B cell (primary cell): ENCODE data around the gene PPP2R5C. TPM values are rescaled to one million over a fixed set of nuclear protein-coding genes. Genes with fewer than 3 reads are reported as not detected.

ENCODE experiments used
- ATAC-seq: fragments of 200-7000 bp; cut with Tn5 transposase; one replicate; pipeline ENCODE4 v1.10.0; 2021; ENCODE audit warnings: low read depth, mild to moderate bottlenecking, moderate number of reproducible peaks, moderate library complexity
- CTCF ChIA-PET: fragments of 350-600 bp; sonication (Branson Sonifier 250); formaldehyde crosslinking; loops from one replicate; lab custom pipeline; 2021; ENCODE audit warnings: antibody characterized with exemption, inconsistent platforms; lab: Charles Lee
- POLR2A ChIA-PET: fragments of 350-600 bp; sonication (Branson Sonifier 250); formaldehyde crosslinking; loops from one replicate; lab custom pipeline; 2021; ENCODE audit warnings: antibody characterized with exemption; lab: Charles Lee
- DNase-seq: peaks from one replicate; pipeline ENCODE4 v3.0.0; 2013
- H2AFZ ChIP-seq: 2 replicates; pipeline ENCODE4 v1.6.1; 2012; ENCODE audit warnings: mild to moderate bottlenecking, low read depth, low read length; ENCODE audit not compliant: insufficient read depth, poor library complexity, severe bottlenecking
- H3K27ac ChIP-seq, 2 donors: 1 replicate in 1 of 2; 2 replicates in 1 of 2; pipeline ENCODE4 v1.5.1; 2012 to 2013; ENCODE audit warnings: low read length in 2 of 2, mild to moderate bottlenecking in 2 of 2, moderate library complexity in 1 of 2
- H3K27me3 ChIP-seq, 4 experiments: fragments of 200-600 bp in 1 of 4; sonication (generic) in 1 of 4; replicated peaks in 1 of 4; 1 replicate in 2 of 4; 2 replicates in 2 of 4; pipeline versions ENCODE4 v1.6.1 to v1.7.0; 2013 to 2016; ENCODE audit warnings: low read length in 3 of 4, mild to moderate bottlenecking in 2 of 4, mixed read lengths in 1 of 4, moderate library complexity in 1 of 4; ENCODE audit not compliant: insufficient read depth in 4 of 4, control insufficient read depth in 3 of 4; ENCODE audit errors: control extremely low read depth in 1 of 4
- H3K36me3 ChIP-seq, 2 experiments: replicated peaks in 1 of 2; 1 replicate in 1 of 2; 2 replicates in 1 of 2; pipeline versions ENCODE4 v1.6.1 to v1.7.1; 2013; ENCODE audit warnings: low read length in 1 of 2; ENCODE audit not compliant: insufficient read depth in 2 of 2, control insufficient read depth in 1 of 2; ENCODE audit errors: control extremely low read depth in 1 of 2, extremely low read depth in 1 of 2
- H3K4me1 ChIP-seq, 2 donors: fragments of 200-600 bp in 1 of 2; sonication (generic) in 1 of 2; 1 replicate in 1 of 2; 2 replicates in 1 of 2; pipeline versions ENCODE4 v1.5.1 to v1.6.1; 2013 to 2017; ENCODE audit warnings: low read length in 2 of 2; ENCODE audit not compliant: control insufficient read depth in 2 of 2, insufficient read depth in 2 of 2
- H3K4me2 ChIP-seq: replicated peaks from 2 replicates; pipeline ENCODE3; 2012; ENCODE audit warnings: mild to moderate bottlenecking, low read depth, low read length; ENCODE audit not compliant: poor library complexity, severe bottlenecking
- H3K4me3 ChIP-seq, 5 experiments: fragments of 200-600 bp in 1 of 5; sonication (generic) in 1 of 5; 1 replicate in 3 of 5; 2 replicates in 2 of 5; pipeline versions ENCODE4 v1.5.1 to v1.7.0; 2011 to 2016; ENCODE audit warnings: low read length in 4 of 5, mild to moderate bottlenecking in 4 of 5, low read depth in 2 of 5, control low read depth in 1 of 5, moderate library complexity in 1 of 5; ENCODE audit not compliant: insufficient read depth in 1 of 5; ENCODE audit errors: control extremely low read depth in 1 of 5, extremely low read depth in 1 of 5
- H3K79me2 ChIP-seq: fragments of 200-600 bp; sonication (generic); one replicate; pipeline ENCODE4 v1.6.0; 2016; ENCODE audit warnings: low read length; ENCODE audit not compliant: control insufficient read depth, insufficient read depth
- H3K9ac ChIP-seq: fragments of 200-600 bp; sonication (generic); 2 replicates; pipeline ENCODE4 v1.6.1; 2017; ENCODE audit warnings: mild to moderate bottlenecking, low read length, moderate library complexity
- H3K9me3 ChIP-seq, 3 donors: one replicate each; pipeline versions ENCODE4 v1.6.1 to v1.7.1; 2013; ENCODE audit warnings: low read length in 2 of 3; ENCODE audit not compliant: control insufficient read depth in 2 of 3, insufficient read depth in 1 of 3; ENCODE audit errors: control extremely low read depth in 1 of 3
- H4K20me1 ChIP-seq: 2 replicates; pipeline ENCODE4 v1.6.0; 2012; ENCODE audit warnings: mild to moderate bottlenecking, low read length; ENCODE audit not compliant: insufficient read depth, control insufficient read depth, poor library complexity, severe bottlenecking
- H3K27ac Mint-ChIP-seq: one replicate; pipeline ENCODE4 v1.8.0; 2021; ENCODE audit warnings: mixed read lengths
- H3K27me3 Mint-ChIP-seq: one replicate; pipeline ENCODE4 v1.8.0; 2021; ENCODE audit warnings: mixed read lengths
- H3K4me1 Mint-ChIP-seq: one replicate; pipeline ENCODE4 v1.8.0; 2021; ENCODE audit warnings: mixed read lengths
- H3K4me3 Mint-ChIP-seq: one replicate; pipeline ENCODE4 v1.8.0; 2021; ENCODE audit warnings: mixed read lengths
- H3K9me3 Mint-ChIP-seq: one replicate; pipeline ENCODE4 v1.8.0; 2022; ENCODE audit warnings: mixed read lengths; ENCODE audit not compliant: insufficient read depth
- CTCF ChIP-seq: fragments of 200-600 bp; IDR thresholded peaks from one replicate; pipeline ENCODE4 v1.8.0; 2022; ENCODE audit warnings: antibody characterized with exemption, mild to moderate bottlenecking
- EZH2 ChIP-seq: IDR thresholded peaks from 2 replicates; pipeline ENCODE4 v1.6.1; 2012; ENCODE audit warnings: borderline replicate concordance, low read depth, mild to moderate bottlenecking, moderate library complexity, low read length; ENCODE audit not compliant: insufficient read depth, poor library complexity, severe bottlenecking
- WGBS: methylation state at CpG from one replicate; pipeline ENCODE4 v1.1.5; 2013; ENCODE audit warnings: missing lambda C conversion rate; ENCODE audit not compliant: insufficient coverage; 5-methylcytosine and 5-hydroxymethylcytosine counted together
- intact Hi-C: fragments of 100-400 bp; cut with micrococcal nuclease; formaldehyde crosslinking; loops from one replicate; pipeline ENCODE4 v1.10.0; 2022
- polyA plus RNA-seq: library from polyadenylated mRNA; depleted of rRNA; stranded (reverse); fragments of >200 nt; gene quantifications from 2 replicates; pipeline ENCODE4 v1.2.3, GENCODE V29; 2012
- total RNA-seq, 2 donors: library from RNA; stranded (reverse); fragments of 120-200 nt in 1 of 2; gene quantifications; 1 replicate in 1 of 2; 2 replicates in 1 of 2; pipeline versions ENCODE4 v1.2.3 to v1.2.4, GENCODE V29; 2013 to 2022

The PPP2R5C gene
- total and polyA plus RNA-seq, 2 donors (not counting 1 experiment from before 2014, with no cell fraction given): 91.7 to 330 TPM

DNA sequence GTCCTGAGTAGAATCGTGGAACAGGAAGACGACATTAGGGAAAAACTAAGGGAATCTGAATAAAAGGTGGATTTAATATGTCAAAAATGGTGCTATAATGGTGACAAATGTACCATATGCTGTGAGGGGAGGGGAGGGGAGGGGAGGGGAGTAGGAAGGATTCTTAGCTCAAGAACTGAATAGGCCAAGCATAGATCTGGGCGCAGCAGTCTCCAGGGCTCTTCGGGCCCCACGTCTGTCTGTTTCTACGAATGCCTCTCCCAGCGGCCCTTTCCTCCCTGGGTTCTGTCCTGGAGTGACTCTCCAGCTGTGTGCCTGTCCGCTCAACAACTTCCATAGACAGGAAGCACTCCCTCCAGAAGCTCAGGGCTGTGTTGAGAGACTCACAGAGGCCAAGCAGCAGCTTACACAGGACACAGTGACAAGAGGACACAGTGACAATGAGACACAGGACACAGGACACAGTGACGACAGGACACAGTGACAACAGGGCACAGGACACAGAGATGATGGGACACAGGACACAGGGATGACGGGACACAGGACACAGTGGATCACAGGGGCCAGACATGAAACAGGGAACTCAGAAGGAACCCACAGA lies 42.4 kb upstream of the PPP2R5C start:
- peaks cover 28% of the 10 kb centered on the region for H3K27me3 Mint-ChIP-seq
- H3K27ac ChIP-seq: no peak overlapping the region
- H2AFZ ChIP-seq: no peak overlapping the region

More for the DNA sequence above, 42.4 kb upstream of the PPP2R5C start:
- no peak for DNase-seq
- intact Hi-C loops: no loop called here
- no peak overlapping the region for H3K4me3 Mint-ChIP-seq
- Histone ChIP-seq H3K4me3 (no peak overlapping the region), H3K36me3 (no peaks in the 10 kb centered on the region), H4K20me1 (no peaks in the 10 kb centered on the region), H3K9me3 (peaks cover 0 to 18% (median 4%) of the 10 kb centered on the region in 3 donors), H3K4me2 (no peak overlapping the region), H3K9ac (no peak overlapping the region), H3K4me1 (peaks cover 14 to 15% of the 10 kb centered on the region in 2 donors), H3K79me2 (no peaks in the 10 kb centered on the region), H3K27me3 (peaks cover 0 to 52% (median 12%) of the 10 kb centered on the region in 4 experiments)
- ATAC-seq: no peak
- POLR2A ChIA-PET: no interaction called here
- CTCF ChIA-PET: interaction anchor here (1.1 to 1.2 kb wide), 2 partner anchors 12 to 274 kb away, joined by 3 to 6 read pairs; no protein-coding TSS in a partner anchor
- no peak overlapping the region for H3K27ac Mint-ChIP-seq
- 66% methylated on average over 5 of the region's 10 CpGs for WGBS
- TF ChIP-seq EZH2: no peak
- TF ChIP-seq CTCF: no peak
- H3K4me1 Mint-ChIP-seq: peaks cover 13% of the 10 kb centered on the region
- no peaks in the 10 kb centered on the region for H3K9me3 Mint-ChIP-seq
